Measurements from ENCODE around the gene RALGAPB.

DNA sequence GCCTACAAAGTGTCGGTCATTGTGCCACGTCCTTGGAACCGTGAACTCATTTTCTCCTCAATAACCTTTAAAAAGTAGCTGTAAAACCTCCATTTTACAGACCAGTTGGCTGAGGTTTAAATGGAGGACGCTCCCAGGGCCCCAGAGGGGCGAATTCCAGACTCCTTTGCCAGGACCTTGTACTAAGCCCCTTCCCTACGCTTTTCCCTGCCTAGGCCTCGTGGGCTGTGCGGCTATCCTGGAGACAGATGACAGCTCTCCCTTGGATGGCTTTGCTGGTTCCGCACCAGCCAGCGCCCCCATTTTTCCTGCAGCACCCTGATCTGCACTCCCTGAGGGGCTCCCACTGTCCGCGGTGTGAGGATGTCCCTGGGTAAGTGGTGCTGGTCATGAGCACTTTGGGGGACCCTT is 25.4 kb upstream of the RALGAPB start:
- TF ChIP-seq, protein P1, sequence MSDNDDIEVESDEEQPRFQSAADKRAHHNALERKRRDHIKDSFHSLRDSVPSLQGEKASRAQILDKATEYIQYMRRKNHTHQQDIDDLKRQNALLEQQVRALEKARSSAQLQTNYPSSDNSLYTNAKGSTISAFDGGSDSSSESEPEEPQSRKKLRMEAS (IDR thresholded peaks at IDR 0.05), result no peak
- TF ChIP-seq FOXM1 (IDR thresholded peaks at IDR 0.05; ENCODE audit: borderline replicate concordance, low read depth) (no peak), NFIC (IDR thresholded peaks at IDR 0.05) (no peak)

All from Ishikawa (cell line).